Suprapubic skin (tissue), 4 donors: ENCODE measurements around the gene LENEP. TPM values are rescaled to one million over a fixed set of nuclear protein-coding genes. Genes with fewer than 3 reads are reported as not detected.
"Not testable (repeated sequence)": the region's sequence is repeated elsewhere in the genome, so short reads cannot be mapped to it uniquely, and the experiment has no call there.

Experiments
- DNase-seq, 2 donors: peaks; one replicate each; pipeline ENCODE4 v3.0.0-alpha.2; 2019; ENCODE audit warnings: low spot score in 2 of 2
- H3K27ac ChIP-seq: fragments of 200-600 bp; sonication (generic); one replicate; pipeline ENCODE4 v1.5.1; 2019
- H3K27me3 ChIP-seq: fragments of 200-600 bp; sonication (generic); one replicate; pipeline ENCODE4 v1.5.1; 2019
- H3K36me3 ChIP-seq: fragments of 200-600 bp; sonication (generic); one replicate; pipeline ENCODE4 v1.5.1; 2019
- H3K4me1 ChIP-seq: fragments of 200-600 bp; sonication (generic); one replicate; pipeline ENCODE4 v1.5.1; 2019
- H3K4me3 ChIP-seq: fragments of 200-600 bp; sonication (generic); one replicate; pipeline ENCODE4 v1.5.1; 2019; ENCODE audit warnings: mild to moderate bottlenecking
- H3K9me3 ChIP-seq: fragments of 200-600 bp; sonication (generic); one replicate; pipeline ENCODE4 v1.5.1; 2019
- CTCF ChIP-seq, 2 donors: fragments of 200-600 bp in 1 of 2; fragments of 450-650 bp in 1 of 2; sonication (generic) in 1 of 2; IDR thresholded peaks; one replicate each; pipeline ENCODE4 v1.5.1; 2016 to 2019; ENCODE audit warnings: antibody characterized with exemption in 2 of 2, mild to moderate bottlenecking in 1 of 2, moderate library complexity in 1 of 2
- EP300 ChIP-seq: sonication (generic); formaldehyde crosslinking; IDR thresholded peaks from one replicate; pipeline ENCODE4 v1.6.1; 2017; ENCODE audit warnings: antibody characterized with exemption
- POLR2A ChIP-seq, 2 donors: fragments of 450-650 bp; IDR thresholded peaks; one replicate each; pipeline ENCODE4 v1.6.1; 2017; ENCODE audit warnings: antibody characterized with exemption in 2 of 2, mild to moderate bottlenecking in 2 of 2, moderate library complexity in 2 of 2
- POLR2AphosphoS5 ChIP-seq, 3 donors: sonication (generic); formaldehyde crosslinking; IDR thresholded peaks; one replicate each; pipeline ENCODE4 v1.6.1; 2017; ENCODE audit warnings: antibody characterized with exemption in 3 of 3
- WGBS: methylation state at CpG from one replicate; pipeline ENCODE4 v1.1.5; 2018; 5-methylcytosine and 5-hydroxymethylcytosine counted together
- total RNA-seq, 4 donors: library from RNA; depleted of rRNA; stranded (reverse); fragments of >200 nt; gene quantifications; one replicate each; pipeline ENCODE4 v1.1.0, GENCODE V29; 2016

LENEP gene
- total RNA-seq, 4 donors from 2014 or later = 3.0 TPM; not detected in 3

- peaks cover 19% of the 10 kb centered on the region for H3K4me1 ChIP-seq
- no peak for DNase-seq
- no peaks in the 10 kb centered on the region for H3K27me3 ChIP-seq
- no peak overlapping the region for H3K27ac ChIP-seq
- TF ChIP-seq CTCF (IDR thresholded peaks at IDR 0.05) (no peak), POLR2A (IDR thresholded peaks at IDR 0.05) (no peak), EP300 (no peak), POLR2AphosphoS5 (IDR thresholded peaks at IDR 0.05) (no peak)
- 32% methylated on average over 1 of the region's 1 CpG for WGBS
- no peak overlapping the region for H3K4me3 ChIP-seq
- peaks cover 31% of the 10 kb centered on the region for H3K36me3 ChIP-seq
- H3K9me3 ChIP-seq = no peaks in the 10 kb centered on the region
Observed at GRCh38 chr1:154994269-154994587, 842 bp downstream of the LENEP start.

- no peaks in the 10 kb centered on the region for H3K27me3 ChIP-seq
- peaks cover 28% of the 10 kb centered on the region for H3K36me3 ChIP-seq
- peaks cover 20% of the 10 kb centered on the region for H3K4me1 ChIP-seq
- peak in 1 of 2 donors; percentile 24 for DNase-seq
- no peak for TF ChIP-seq POLR2AphosphoS5 (IDR thresholded peaks at IDR 0.05)
- no peak for TF ChIP-seq POLR2A (IDR thresholded peaks at IDR 0.05)
- no peak for TF ChIP-seq EP300
- no peak for TF ChIP-seq CTCF (IDR thresholded peaks at IDR 0.05)
- WGBS = 63% methylated on average over 3 of the region's 3 CpGs
- no peaks in the 10 kb centered on the region for H3K9me3 ChIP-seq
- no peak overlapping the region for H3K27ac ChIP-seq
- H3K4me3 ChIP-seq = no peak overlapping the region
Observed at GRCh38 chr1:154994591-154994990, 1.2 kb downstream of the LENEP start.

GRCh38 chr1:154995301-154995983, 2.1 kb downstream of the LENEP start:
- peaks cover 29% of the 10 kb centered on the region for H3K4me1 ChIP-seq
- H3K4me3 ChIP-seq, H3K9me3 ChIP-seq, H3K27me3 ChIP-seq, H3K27ac ChIP-seq: not testable (repeated sequence)
- peak in 1 of 2 donors; percentile 67 for DNase-seq
- 52% methylated on average over 13 of the region's 13 CpGs for whole genome bisulfite sequencing
- TF ChIP-seq CTCF (IDR thresholded peaks at IDR 0.05) = peak in 1 of 2 donors; percentile 24
- H3K36me3 ChIP-seq = peaks cover 19% of the 10 kb centered on the region

GRCh38 chr1:154996966-154997701, 3.7 kb downstream of the LENEP start:
- no peak for TF ChIP-seq CTCF (IDR thresholded peaks at IDR 0.05)
- TF ChIP-seq POLR2AphosphoS5 (IDR thresholded peaks at IDR 0.05) = no peak
- TF ChIP-seq EP300 = no peak
- no peak for TF ChIP-seq POLR2A (IDR thresholded peaks at IDR 0.05)
- WGBS = 83% methylated on average over 15 of the region's 15 CpGs

GRCh38 chr1:154998201-154998780, 4.9 kb downstream of the LENEP start:
- WGBS = 74% methylated on average over 16 of the region's 16 CpGs

More at GRCh38 chr1:154996966-154997701, 3.7 kb downstream of the LENEP start:
- no peaks in the 10 kb centered on the region for H3K9me3 ChIP-seq
- H3K36me3 ChIP-seq = peaks cover 6% of the 10 kb centered on the region
- H3K4me3 ChIP-seq = no peak overlapping the region
- H3K27me3 ChIP-seq = no peaks in the 10 kb centered on the region
- peaks cover 32% of the 10 kb centered on the region for H3K4me1 ChIP-seq
- DNase-seq = peak in 1 of 2 donors; percentile 48
- no peak overlapping the region for H3K27ac ChIP-seq

More at GRCh38 chr1:154998201-154998780, 4.9 kb downstream of the LENEP start:
- peak in 1 of 2 donors; percentile 67 for DNase-seq
- Histone ChIP-seq H3K27me3 (no peaks in the 10 kb centered on the region), H3K9me3 (no peaks in the 10 kb centered on the region), H3K36me3 (no peaks in the 10 kb centered on the region), H3K4me3 (no peak overlapping the region), H3K27ac (no peak overlapping the region), H3K4me1 (peaks cover 32% of the 10 kb centered on the region)
- no peak for TF ChIP-seq POLR2A (IDR thresholded peaks at IDR 0.05)
